GM23248 (cell line): ENCODE data around the gene ZFP36. TPM values are rescaled to one million over a fixed set of nuclear protein-coding genes. Genes with fewer than 3 reads are reported as not detected.
"Not testable (repeated sequence)": the region's sequence is repeated elsewhere in the genome, so short reads cannot be mapped to it uniquely, and the experiment has no call there.

ENCODE experiments used
- DNase-seq: peaks from one replicate; pipeline ENCODE4 v3.0.0-alpha.2; 2015
- H2AFZ ChIP-seq: fragments of 200-600 bp; sonication (generic); 2 replicates; pipeline ENCODE4 v1.6.1; 2016; ENCODE audit warnings: antibody characterized with exemption
- H3F3A ChIP-seq: fragments of 200-600 bp; sonication (generic); 2 replicates; pipeline ENCODE4 v1.6.1; 2016; ENCODE audit warnings: mild to moderate bottlenecking, antibody characterized with exemption, mixed run types; ENCODE audit not compliant: insufficient read depth
- H3K27ac ChIP-seq: fragments of 200-600 bp; sonication (generic); 2 replicates; pipeline ENCODE4 v1.5.1; 2016; ENCODE audit warnings: mild to moderate bottlenecking
- H3K27me3 ChIP-seq: fragments of 200-600 bp; sonication (generic); replicated peaks from 2 replicates; pipeline ENCODE4 v1.6.1; 2016; ENCODE audit warnings: mild to moderate bottlenecking; ENCODE audit not compliant: insufficient read depth
- H3K36me3 ChIP-seq: fragments of 200-600 bp; sonication (generic); 2 replicates; pipeline ENCODE4 v1.6.1; 2016; ENCODE audit warnings: low read depth, mild to moderate bottlenecking
- H3K4me1 ChIP-seq: fragments of 200-600 bp; sonication (generic); 2 replicates; pipeline ENCODE4 v1.6.1; 2016; ENCODE audit warnings: mild to moderate bottlenecking; ENCODE audit not compliant: insufficient read depth
- H3K4me2 ChIP-seq: fragments of 200-600 bp; sonication (generic); one replicate; pipeline ENCODE4 v1.6.1; 2016; ENCODE audit warnings: mild to moderate bottlenecking; ENCODE audit not compliant: unreplicated experiment
- H3K4me3 ChIP-seq: fragments of 200-600 bp; sonication (generic); 2 replicates; pipeline ENCODE4 v1.5.1; 2016; ENCODE audit warnings: mild to moderate bottlenecking
- H3K79me2 ChIP-seq: fragments of 200-600 bp; sonication (generic); 2 replicates; pipeline ENCODE4 v1.6.1; 2016; ENCODE audit warnings: mild to moderate bottlenecking; ENCODE audit not compliant: insufficient read depth
- H3K9ac ChIP-seq: fragments of 200-600 bp; sonication (generic); 2 replicates; pipeline ENCODE4 v1.6.1; 2016; ENCODE audit warnings: mild to moderate bottlenecking
- H3K9me2 ChIP-seq: fragments of 200-600 bp; sonication (generic); 2 replicates; pipeline ENCODE4 v1.6.1; 2016; ENCODE audit warnings: mixed run types, mild to moderate bottlenecking, moderate library complexity; ENCODE audit not compliant: insufficient read depth
- H3K9me3 ChIP-seq: fragments of 200-600 bp; sonication (generic); one replicate; pipeline ENCODE4 v1.6.1; 2017; ENCODE audit warnings: low read depth
- H4K20me1 ChIP-seq: fragments of 200-600 bp; sonication (generic); 2 replicates; pipeline ENCODE4 v1.6.0; 2016; ENCODE audit not compliant: insufficient read depth
- EZH2 ChIP-seq: fragments of 200-600 bp; sonication (generic); IDR thresholded peaks from 2 replicates; pipeline ENCODE4 v1.6.1; 2018; ENCODE audit warnings: antibody characterized with exemption, mild to moderate bottlenecking; ENCODE audit not compliant: insufficient read depth, poor library complexity, severe bottlenecking
- EZH2phosphoT487 ChIP-seq: fragments of 200-600 bp; sonication (generic); IDR thresholded peaks from 2 replicates; pipeline ENCODE4 v1.6.1; 2018; ENCODE audit warnings: antibody characterized with exemption, moderate library complexity, mild to moderate bottlenecking, low read depth; ENCODE audit not compliant: insufficient read depth
- WGBS, 2 experiments: methylation state at CpG; one replicate each; pipeline ENCODE4 v1.1.6; 2015 to 2017; ENCODE audit warnings: low lambda C conversion rate in 2 of 2, low coverage in 1 of 2; ENCODE audit errors: missing lambda C conversion rate in 2 of 2; 5-methylcytosine and 5-hydroxymethylcytosine counted together
- in situ Hi-C: fragments of 300-500 bp; cut with MboI; formaldehyde crosslinking; loops from 2 replicates; pipeline ENCODE4 v1.15.0; 2020
- microRNA-seq: library from miRNA; unstranded; fragments of <30 nt; microRNA quantifications from one replicate; pipeline ENCODE4, GENCODE V29; 2016; ENCODE audit warnings: borderline number of aligned reads
- polyA plus RNA-seq: library from polyadenylated mRNA; unstranded; fragments of >200 nt; fragmentation: Nextera tagmentation; extraction: Ambion mirVana; gene quantifications from 2 replicates; pipeline ENCODE4 v1.2.1, GENCODE V29; 2016
- small RNA-seq: library from RNA; depleted of rRNA; stranded (forward); fragments of <200 nt; gene quantifications from one replicate; pipeline ENCODE3, GENCODE V24; 2014; ENCODE audit warnings: low read depth, low replicate concordance
- total RNA-seq: library from RNA; depleted of rRNA; stranded (reverse); fragments of >200 nt; shearing (Covaris generic); gene quantifications from 2 replicates; pipeline ENCODE4 v1.2.3, GENCODE V29; 2014; rRNA removed

Gene ZFP36
- total and polyA plus RNA-seq, 2 experiments from 2014 or later = 13.9 to 86.2 TPM

- no peak overlapping the region for H3K4me3 ChIP-seq
- H3F3A ChIP-seq = peaks cover 8% of the 10 kb centered on the region
- peaks cover 98% of the 10 kb centered on the region for H3K79me2 ChIP-seq
- no peak for DNase-seq
- H3K27me3 ChIP-seq = no peaks in the 10 kb centered on the region
- H3K36me3 ChIP-seq = peaks cover 7% of the 10 kb centered on the region; the same call in 1 of the 2 replicates
- peaks cover 25% of the 10 kb centered on the region for H3K4me1 ChIP-seq
- H3K4me2 ChIP-seq = no peak overlapping the region
- no peak for TF ChIP-seq EZH2
- no peak for TF ChIP-seq EZH2phosphoT487
- H3K9me2 ChIP-seq = no peaks in the 10 kb centered on the region
- in situ Hi-C loops = no loop called here
- WGBS, 2 experiments = 96% methylated on average over 8 of the region's 8 CpGs
- H3K9me3 ChIP-seq = no peaks in the 10 kb centered on the region
- no peak overlapping the region for H2AFZ ChIP-seq
- H3K9ac ChIP-seq = no peak overlapping the region
- no peak overlapping the region for H3K27ac ChIP-seq
- H4K20me1 ChIP-seq = peaks cover 9% of the 10 kb centered on the region; the same call in 1 of the 2 replicates
Measured at GRCh38 chr19:39449116-39449797, 42.6 kb downstream of the ZFP36 start.

DNA sequence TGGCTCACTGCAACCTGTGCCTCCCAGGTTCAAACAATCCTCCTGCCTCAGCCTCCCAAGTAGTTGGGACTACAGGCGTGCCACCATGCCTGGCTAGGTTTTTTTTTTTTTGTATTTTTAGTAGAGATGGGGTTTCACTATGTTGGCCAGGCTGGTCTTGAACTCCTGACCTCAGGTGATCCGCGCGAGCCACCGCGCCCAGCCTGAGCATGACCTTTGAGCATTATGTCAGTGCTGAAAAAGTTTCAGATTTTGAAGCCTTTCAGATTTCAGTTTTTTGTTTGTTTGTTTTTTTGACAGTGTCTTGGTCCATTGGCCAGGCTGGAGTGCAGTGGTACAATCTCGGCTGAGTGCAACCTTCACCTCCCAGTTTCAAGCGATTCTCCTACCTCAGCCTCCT is 44.6 kb downstream of the ZFP36 start:
- H3K27me3 ChIP-seq, DNase-seq, H3K27ac ChIP-seq, H3K9me2 ChIP-seq, H3F3A ChIP-seq, H3K9me3 ChIP-seq, H3K4me3 ChIP-seq, H4K20me1 ChIP-seq, in situ Hi-C loops, H3K9ac ChIP-seq, H3K4me2 ChIP-seq, H2AFZ ChIP-seq: not testable (repeated sequence)
- Histone ChIP-seq H3K36me3 (peaks cover 13% of the 10 kb centered on the region), H3K79me2 (peaks cover 100% of the 10 kb centered on the region), H3K4me1 (peaks cover 24% of the 10 kb centered on the region)
- WGBS, 2 experiments = 94% methylated on average over 8 of the region's 8 CpGs

Small RNAs within 50 kb of the gene (microRNA-seq; reads per million reads assigned to microRNA genes)
- gene MIR4530 = not detected

Small RNAs within 50 kb of the gene (small RNA-seq; reads per million reads assigned to genes)
- gene MIR4530 (not detected), gene RN7SL566P (not detected)

Other genes with a start within 250 kb of the ZFP36 start
- not detected in 2 replicates for gene NCCRP1, start 209.9 kb upstream of the ZFP36 start, total RNA-seq
- not detected in 2 replicates for gene NCCRP1, start 209.9 kb upstream of the ZFP36 start, polyA plus RNA-seq
- not detected in 2 replicates for gene SYCN, start 202.6 kb upstream of the ZFP36 start, total RNA-seq
- gene SYCN, start 202.6 kb upstream of the ZFP36 start, polyA plus RNA-seq = not detected in 2 replicates
- not detected in 2 replicates for gene IFNL3, start 161.8 kb upstream of the ZFP36 start, total RNA-seq
- gene IFNL3, start 161.8 kb upstream of the ZFP36 start, polyA plus RNA-seq = not detected in 2 replicates
- not detected in 2 replicates for gene IFNL4, start 158.0 kb upstream of the ZFP36 start, total RNA-seq
- not detected in 2 replicates for gene IFNL4, start 158.0 kb upstream of the ZFP36 start, polyA plus RNA-seq
- gene IFNL2, start 138.5 kb upstream of the ZFP36 start, total RNA-seq = not detected in 2 replicates
- not detected in 2 replicates for gene IFNL2, start 138.5 kb upstream of the ZFP36 start, polyA plus RNA-seq
- not detected in 2 replicates for gene IFNL1, start 110.4 kb upstream of the ZFP36 start, total RNA-seq
- gene IFNL1, start 110.4 kb upstream of the ZFP36 start, polyA plus RNA-seq = not detected in 2 replicates
- not detected in 2 replicates for gene LRFN1, start 86.0 kb upstream of the ZFP36 start, total RNA-seq
- 0.10 TPM in 1 of 2 replicates, not detected in the other for gene LRFN1, start 86.0 kb upstream of the ZFP36 start, polyA plus RNA-seq
- gene GMFG, start 70.8 kb upstream of the ZFP36 start, total RNA-seq = not detected in 2 replicates
- gene GMFG, start 70.8 kb upstream of the ZFP36 start, polyA plus RNA-seq = 1.1 and 2.2 TPM in 2 replicates
- 71.9 and 87.1 TPM in 2 replicates for gene SAMD4B, start 64.4 kb upstream of the ZFP36 start, total RNA-seq
- 64.8 and 66.7 TPM in 2 replicates for gene SAMD4B, start 64.4 kb upstream of the ZFP36 start, polyA plus RNA-seq
- 45.3 and 51.2 TPM in 2 replicates for gene PAF1, start 15.7 kb upstream of the ZFP36 start, total RNA-seq
- gene PAF1, start 15.7 kb upstream of the ZFP36 start, polyA plus RNA-seq = 44.2 and 44.5 TPM in 2 replicates
- 27.7 and 29.6 TPM in 2 replicates for gene MED29, start 15.5 kb upstream of the ZFP36 start, total RNA-seq
- 34.9 and 39.2 TPM in 2 replicates for gene MED29, start 15.5 kb upstream of the ZFP36 start, polyA plus RNA-seq
- gene PLEKHG2, start 5.8 kb downstream of the ZFP36 start, total RNA-seq = 12.0 and 17.5 TPM in 2 replicates
- 12.2 and 13.5 TPM in 2 replicates for gene PLEKHG2, start 5.8 kb downstream of the ZFP36 start, polyA plus RNA-seq
- gene RPS16, start 29.1 kb downstream of the ZFP36 start, total RNA-seq = 91.2 and 136 TPM in 2 replicates
- 542 and 556 TPM in 2 replicates for gene RPS16, start 29.1 kb downstream of the ZFP36 start, polyA plus RNA-seq
- gene SUPT5H, start 38.7 kb downstream of the ZFP36 start, total RNA-seq = 76.5 and 87.4 TPM in 2 replicates
- 121 and 125 TPM in 2 replicates for gene SUPT5H, start 38.7 kb downstream of the ZFP36 start, polyA plus RNA-seq
- 66.7 and 70.8 TPM in 2 replicates for gene TIMM50, start 74.0 kb downstream of the ZFP36 start, total RNA-seq
- gene TIMM50, start 74.0 kb downstream of the ZFP36 start, polyA plus RNA-seq = 82.0 and 89.4 TPM in 2 replicates
- gene DLL3, start 92.1 kb downstream of the ZFP36 start, total RNA-seq = 2.1 TPM in 1 of 2 replicates, not detected in the other
- 0.74 and 1.2 TPM in 2 replicates for gene DLL3, start 92.1 kb downstream of the ZFP36 start, polyA plus RNA-seq
- not detected in 2 replicates for gene SELENOV, start 108.3 kb downstream of the ZFP36 start, total RNA-seq
- gene SELENOV, start 108.3 kb downstream of the ZFP36 start, polyA plus RNA-seq = not detected in 2 replicates
- gene EID2B, start 126.0 kb downstream of the ZFP36 start, total RNA-seq = 3.4 and 3.9 TPM in 2 replicates
- gene EID2B, start 126.0 kb downstream of the ZFP36 start, polyA plus RNA-seq = 2.5 and 3.2 TPM in 2 replicates
- gene EID2, start 133.3 kb downstream of the ZFP36 start, total RNA-seq = 12.3 and 14.3 TPM in 2 replicates
- gene EID2, start 133.3 kb downstream of the ZFP36 start, polyA plus RNA-seq = 14.9 and 16.3 TPM in 2 replicates
- not detected in 2 replicates for gene LGALS13, start 195.7 kb downstream of the ZFP36 start, total RNA-seq
- not detected in 2 replicates for gene LGALS13, start 195.7 kb downstream of the ZFP36 start, polyA plus RNA-seq
- not detected in 2 replicates for gene LGALS16, start 249.1 kb downstream of the ZFP36 start, total RNA-seq
- not detected in 2 replicates for gene LGALS16, start 249.1 kb downstream of the ZFP36 start, polyA plus RNA-seq